ENCODE data around the gene KRTAP4-8.
"Not testable (repeated sequence)": the region's sequence is repeated elsewhere in the genome, so short reads cannot be mapped to it uniquely, and the experiment has no call there.

Gene KRTAP4-8

GRCh38 chr17:41116297-41116696, 18.4 kb upstream of the KRTAP4-8 start:
- in situ Hi-C loops (cut with HindIII; ENCODE audit: low pct_ligation_motif_present, low pct_unique_long_range_greater_than_20kb, low sequenced_read_pairs): no loop called here
- no peak for DNase-seq

- in situ Hi-C loops (cut with HindIII; ENCODE audit: low pct_ligation_motif_present, low pct_unique_long_range_greater_than_20kb, low sequenced_read_pairs): no loop called here
- no peak for DNase-seq
Observed at GRCh38 chr17:41111151-41111885, 13.4 kb upstream of the KRTAP4-8 start.

- DNase-seq; in situ Hi-C loops (cut with HindIII; ENCODE audit: low pct_ligation_motif_present, low pct_unique_long_range_greater_than_20kb, low sequenced_read_pairs): not testable (repeated sequence)
Observed at GRCh38 chr17:41108728-41109386, 10.9 kb upstream of the KRTAP4-8 start.

GRCh38 chr17:41107941-41108450, 10.1 kb upstream of the KRTAP4-8 start:
- DNase-seq: no peak
- in situ Hi-C loops (cut with HindIII; ENCODE audit: low pct_ligation_motif_present, low pct_unique_long_range_greater_than_20kb, low sequenced_read_pairs): no loop called here

- in situ Hi-C loops (cut with HindIII; ENCODE audit: low pct_ligation_motif_present, low pct_unique_long_range_greater_than_20kb, low sequenced_read_pairs); DNase-seq: not testable (repeated sequence)
Observed at GRCh38 chr17:41105347-41105746, 7.4 kb upstream of the KRTAP4-8 start, which contains the start of gene KRTAP4-9. Gene KRTAP4-9, plus strand, starts transcription at chr17:41105389. Its CDS starts 0 bp downstream, at chr17:41105389.

GRCh38 chr17:41104386-41105038, 6.6 kb upstream of the KRTAP4-8 start:
- in situ Hi-C loops (cut with HindIII; ENCODE audit: low pct_ligation_motif_present, low pct_unique_long_range_greater_than_20kb, low sequenced_read_pairs): not testable (repeated sequence)
- DNase-seq: peak; percentile 67

GRCh38 chr17:41103896-41104295, 6.0 kb upstream of the KRTAP4-8 start:
- in situ Hi-C loops (cut with HindIII; ENCODE audit: low pct_ligation_motif_present, low pct_unique_long_range_greater_than_20kb, low sequenced_read_pairs): no loop called here
- DNase-seq: no peak

- DNase-seq: no peak
- in situ Hi-C loops (cut with HindIII; ENCODE audit: low pct_ligation_motif_present, low pct_unique_long_range_greater_than_20kb, low sequenced_read_pairs): no loop called here
Observed at GRCh38 chr17:41101586-41102259, 3.8 kb upstream of the KRTAP4-8 start, which contains the start of gene KRTAP4-16. Gene KRTAP4-16, minus strand, starts transcription at chr17:41102209. Its CDS starts 0 bp downstream, at chr17:41102209.

GRCh38 chr17:41099682-41100480, 1.9 kb upstream of the KRTAP4-8 start:
- peak; percentile 15 for DNase-seq

GRCh38 chr17:41098481-41098880, 539 bp upstream of the KRTAP4-8 start:
- DNase-seq: no peak
- in situ Hi-C loops (cut with HindIII; ENCODE audit: low pct_ligation_motif_present, low pct_unique_long_range_greater_than_20kb, low sequenced_read_pairs): no loop called here

More at GRCh38 chr17:41099682-41100480, 1.9 kb upstream of the KRTAP4-8 start:
- in situ Hi-C loops (cut with HindIII; ENCODE audit: low pct_ligation_motif_present, low pct_unique_long_range_greater_than_20kb, low sequenced_read_pairs): not testable (repeated sequence)

- in situ Hi-C loops (cut with HindIII; ENCODE audit: low pct_ligation_motif_present, low pct_unique_long_range_greater_than_20kb, low sequenced_read_pairs): no loop called here
- DNase-seq: no peak
Observed at GRCh38 chr17:41096055-41096454, 1.9 kb downstream of the KRTAP4-8 start.

GRCh38 chr17:41088760-41089352, 9.1 kb downstream of the KRTAP4-8 start:
- in situ Hi-C loops (cut with HindIII; ENCODE audit: low pct_ligation_motif_present, low pct_unique_long_range_greater_than_20kb, low sequenced_read_pairs); DNase-seq: not testable (repeated sequence)

- DNase-seq; in situ Hi-C loops (cut with HindIII; ENCODE audit: low pct_ligation_motif_present, low pct_unique_long_range_greater_than_20kb, low sequenced_read_pairs): not testable (repeated sequence)
Observed at GRCh38 chr17:41084100-41084856, 13.7 kb downstream of the KRTAP4-8 start, which contains the start of gene KRTAP4-7. Gene KRTAP4-7, plus strand, starts transcription at chr17:41084150. Its CDS starts 57 bp downstream, at chr17:41084207.

GRCh38 chr17:41083427-41083826, 14.5 kb downstream of the KRTAP4-8 start:
- DNase-seq: peak; percentile 32
- in situ Hi-C loops (cut with HindIII; ENCODE audit: low pct_ligation_motif_present, low pct_unique_long_range_greater_than_20kb, low sequenced_read_pairs): not testable (repeated sequence)

- DNase-seq: no peak
- in situ Hi-C loops (cut with HindIII; ENCODE audit: low pct_ligation_motif_present, low pct_unique_long_range_greater_than_20kb, low sequenced_read_pairs): no loop called here
Observed at GRCh38 chr17:41082626-41083025, 15.3 kb downstream of the KRTAP4-8 start.

- in situ Hi-C loops (cut with HindIII; ENCODE audit: low pct_ligation_motif_present, low pct_unique_long_range_greater_than_20kb, low sequenced_read_pairs): no loop called here
- DNase-seq: no peak
Observed at GRCh38 chr17:41076788-41077187, 21.2 kb downstream of the KRTAP4-8 start.

- in situ Hi-C loops (cut with HindIII; ENCODE audit: low pct_ligation_motif_present, low pct_unique_long_range_greater_than_20kb, low sequenced_read_pairs): no loop called here
- DNase-seq: no peak
Observed at GRCh38 chr17:41073676-41074075, 24.3 kb downstream of the KRTAP4-8 start.
